ENCODE data around the gene DPP6.

DNA sequence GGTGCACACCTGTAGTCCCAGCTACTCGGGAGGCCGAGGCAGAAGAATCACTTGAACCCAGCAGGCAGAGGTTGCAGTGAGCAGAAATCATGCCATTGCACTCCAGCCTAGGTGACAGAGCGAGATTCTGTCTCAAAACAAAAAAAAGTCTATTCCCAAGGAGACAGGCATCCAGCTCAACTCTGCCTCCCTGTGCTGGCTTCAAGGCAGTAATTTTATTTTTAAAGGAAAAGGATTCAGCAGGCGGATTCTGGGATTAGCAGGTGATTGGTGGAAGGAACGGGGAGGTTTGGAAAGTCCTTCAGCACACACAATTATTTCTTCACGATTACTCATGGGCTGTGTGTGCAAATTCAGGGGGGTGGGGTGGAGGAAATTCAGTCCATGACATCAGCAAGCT, 707.8 kb downstream of the DPP6 start:
- TF ChIP-seq, protein P1, sequence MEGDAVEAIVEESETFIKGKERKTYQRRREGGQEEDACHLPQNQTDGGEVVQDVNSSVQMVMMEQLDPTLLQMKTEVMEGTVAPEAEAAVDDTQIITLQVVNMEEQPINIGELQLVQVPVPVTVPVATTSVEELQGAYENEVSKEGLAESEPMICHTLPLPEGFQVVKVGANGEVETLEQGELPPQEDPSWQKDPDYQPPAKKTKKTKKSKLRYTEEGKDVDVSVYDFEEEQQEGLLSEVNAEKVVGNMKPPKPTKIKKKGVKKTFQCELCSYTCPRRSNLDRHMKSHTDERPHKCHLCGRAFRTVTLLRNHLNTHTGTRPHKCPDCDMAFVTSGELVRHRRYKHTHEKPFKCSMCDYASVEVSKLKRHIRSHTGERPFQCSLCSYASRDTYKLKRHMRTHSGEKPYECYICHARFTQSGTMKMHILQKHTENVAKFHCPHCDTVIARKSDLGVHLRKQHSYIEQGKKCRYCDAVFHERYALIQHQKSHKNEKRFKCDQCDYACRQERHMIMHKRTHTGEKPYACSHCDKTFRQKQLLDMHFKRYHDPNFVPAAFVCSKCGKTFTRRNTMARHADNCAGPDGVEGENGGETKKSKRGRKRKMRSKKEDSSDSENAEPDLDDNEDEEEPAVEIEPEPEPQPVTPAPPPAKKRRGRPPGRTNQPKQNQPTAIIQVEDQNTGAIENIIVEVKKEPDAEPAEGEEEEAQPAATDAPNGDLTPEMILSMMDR (IDR thresholded peaks at IDR 0.05): no peak
- TF ChIP-seq POLR2A (IDR thresholded peaks at IDR 0.05) (no peak), EP300 (IDR thresholded peaks at IDR 0.05) (no peak)

Measured in tibial nerve (tissue), 4 donors.